GM21576 (cell line): Measurements from ENCODE around the gene SCN8A.
"Not testable (repeated sequence)": the region's sequence is repeated elsewhere in the genome, so short reads cannot be mapped to it uniquely, and the experiment has no call there.

Source experiments
- ATAC-seq: cut with Tn5 transposase; IDR thresholded peaks from one replicate; pipeline ENCODE4 v1.9.1; 2021; ENCODE audit warnings: mild to moderate bottlenecking, moderate library complexity; ENCODE audit not compliant: unreplicated experiment

SCN8A gene

DNA sequence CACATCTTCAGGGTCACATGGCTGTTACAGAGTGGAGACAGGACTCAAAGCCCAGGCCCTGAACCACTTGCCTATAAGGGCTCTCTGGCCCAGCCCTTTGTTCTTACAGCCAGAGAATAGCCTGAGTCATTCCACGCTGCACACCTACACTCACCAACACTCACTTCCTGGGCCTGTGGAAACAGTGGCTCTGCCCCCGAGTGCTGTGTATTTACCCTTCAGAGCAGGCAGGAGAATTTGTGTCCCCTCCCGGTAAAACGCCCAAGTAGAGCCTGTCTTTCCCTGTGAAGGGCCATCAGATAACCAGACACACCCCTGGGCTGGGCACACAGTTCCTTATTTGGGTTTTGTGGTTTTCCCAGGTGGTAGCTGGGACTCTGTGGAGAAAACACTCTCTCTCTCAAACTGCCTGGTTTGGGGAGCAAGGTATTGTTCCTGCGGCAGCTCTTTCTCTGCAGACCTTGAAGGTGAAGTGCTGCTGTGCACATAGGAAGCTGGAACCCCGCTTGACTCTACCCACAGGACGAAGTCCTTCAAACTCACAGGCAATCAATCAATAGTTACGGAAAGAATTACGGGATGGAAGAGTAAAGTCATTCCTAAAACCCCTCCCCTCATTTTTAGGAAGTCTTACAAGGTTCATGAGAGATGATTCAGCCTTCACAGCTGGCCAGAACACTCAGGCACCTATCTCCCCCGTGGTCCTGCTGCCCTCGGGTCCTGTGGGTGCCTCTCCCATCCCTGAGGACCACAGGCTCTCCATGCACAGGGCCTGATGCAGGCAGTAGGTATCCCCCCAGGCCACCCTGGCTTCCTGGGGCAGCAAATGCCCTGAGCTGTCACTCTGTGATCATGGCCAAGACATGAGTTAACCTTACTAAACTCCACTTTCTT, 237.1 kb downstream of the SCN8A start:
- ATAC-seq, result no peak

DNA sequence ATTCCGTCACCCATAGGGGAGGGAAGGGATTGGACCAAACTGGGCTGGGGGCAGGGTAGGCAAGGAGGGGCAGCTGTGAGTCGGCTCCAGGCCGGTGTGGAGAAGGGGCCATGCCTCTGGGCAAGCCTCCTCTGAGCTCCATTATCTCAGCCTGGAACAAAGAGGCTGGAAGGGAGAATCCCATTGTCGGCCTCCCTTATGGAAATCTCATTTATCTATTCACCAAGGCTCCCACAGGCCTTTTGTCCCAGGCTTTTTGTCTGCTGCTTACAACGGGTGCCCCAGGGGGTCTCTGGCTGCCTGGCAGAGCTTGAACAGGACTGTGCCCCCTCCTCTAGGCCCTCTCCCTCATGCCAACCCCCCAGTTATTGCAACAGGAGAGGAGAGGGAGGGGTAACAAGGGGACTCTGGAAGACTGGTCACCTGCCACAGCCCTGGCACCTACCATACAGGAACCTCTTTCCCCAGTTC, 238.0 kb downstream of the SCN8A start:
- no peak for ATAC-seq

GRCh38 chr12:51829641-51830040, 238.6 kb downstream of the SCN8A start:
- no peak for ATAC-seq

DNA sequence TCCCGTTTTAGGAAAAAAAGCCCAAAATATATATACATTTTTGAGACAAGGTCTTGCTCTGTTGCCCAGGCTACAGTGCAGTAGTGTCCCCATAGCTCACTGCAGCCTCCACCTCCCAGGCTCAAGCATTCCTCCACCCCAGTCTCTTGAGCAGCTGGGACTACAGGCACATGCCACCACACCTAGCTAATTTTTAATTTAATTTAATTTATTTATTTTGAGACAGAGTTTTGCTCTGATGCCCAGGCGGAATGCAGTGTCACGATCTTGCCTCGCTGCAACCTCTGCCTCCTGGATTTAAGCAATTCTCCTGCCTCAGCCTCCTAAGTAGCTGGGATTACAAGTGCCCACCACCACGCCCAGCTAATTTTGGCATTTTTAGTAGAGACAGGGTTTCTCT, 240.8 kb downstream of the SCN8A start:
- not testable (repeated sequence) for ATAC-seq

DNA sequence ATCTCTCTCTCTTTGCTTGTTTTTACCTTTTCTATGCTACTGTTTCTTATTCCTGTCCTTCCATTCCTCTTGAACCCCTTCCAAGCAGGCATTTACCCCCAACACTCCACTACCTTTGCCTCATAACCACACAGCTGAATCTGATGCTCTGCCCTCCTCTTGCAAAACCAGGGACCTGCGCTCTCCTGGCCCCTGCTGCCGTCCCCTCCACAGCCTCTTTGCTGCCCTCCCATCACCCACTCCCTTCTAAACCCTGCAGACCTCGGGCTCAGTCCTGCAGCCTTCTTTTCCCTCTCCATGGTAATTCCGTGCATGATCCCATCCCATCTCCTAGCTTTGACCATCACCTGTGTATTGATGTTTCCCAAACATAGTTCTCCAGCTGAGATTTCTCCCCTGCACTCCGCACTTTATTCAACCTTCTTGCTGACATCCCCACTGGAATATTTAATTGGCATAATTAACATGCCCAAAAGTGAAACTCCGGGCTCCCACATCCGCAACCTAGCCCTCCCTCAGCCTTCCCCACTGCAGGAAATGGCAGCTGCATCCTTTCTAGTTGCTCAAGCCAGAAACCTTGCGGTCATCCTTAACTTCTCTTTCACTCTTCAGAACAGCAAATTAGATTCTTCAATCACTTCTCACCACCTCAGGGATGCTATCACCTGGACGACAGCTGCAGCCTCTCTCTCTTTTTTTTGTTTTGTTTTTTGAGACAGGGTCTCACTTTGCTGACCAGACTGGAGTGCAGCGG, 241.5 kb downstream of the SCN8A start:
- no peak for ATAC-seq

- ATAC-seq, result no peak
These were observed 242.6 kb downstream of the SCN8A start for GRCh38 chr12:51833448-51834227.

GRCh38 chr12:51834411-51834810, 243.4 kb downstream of the SCN8A start:
- no peak for ATAC-seq

- ATAC-seq, result no peak
These were observed 245.2 kb downstream of the SCN8A start for GRCh38 chr12:51836041-51836826.

DNA sequence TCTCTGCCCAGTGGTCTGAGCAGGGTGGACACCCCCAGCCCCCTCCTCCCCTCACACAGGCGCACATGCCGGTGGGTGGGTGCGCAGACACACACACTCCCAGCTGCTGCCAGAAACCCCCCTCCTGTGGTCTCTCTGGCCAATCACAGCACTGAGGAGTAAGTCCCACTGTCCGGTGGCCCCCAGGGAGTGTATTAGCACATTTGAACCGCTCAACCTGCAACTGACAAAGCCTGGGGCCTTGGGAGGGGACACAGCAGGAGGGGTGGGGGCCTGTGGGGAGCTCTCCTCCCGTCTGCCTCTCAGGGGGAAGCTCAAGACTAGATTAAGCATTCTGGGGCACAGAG, 245.8 kb downstream of the SCN8A start:
- no peak for ATAC-seq

DNA sequence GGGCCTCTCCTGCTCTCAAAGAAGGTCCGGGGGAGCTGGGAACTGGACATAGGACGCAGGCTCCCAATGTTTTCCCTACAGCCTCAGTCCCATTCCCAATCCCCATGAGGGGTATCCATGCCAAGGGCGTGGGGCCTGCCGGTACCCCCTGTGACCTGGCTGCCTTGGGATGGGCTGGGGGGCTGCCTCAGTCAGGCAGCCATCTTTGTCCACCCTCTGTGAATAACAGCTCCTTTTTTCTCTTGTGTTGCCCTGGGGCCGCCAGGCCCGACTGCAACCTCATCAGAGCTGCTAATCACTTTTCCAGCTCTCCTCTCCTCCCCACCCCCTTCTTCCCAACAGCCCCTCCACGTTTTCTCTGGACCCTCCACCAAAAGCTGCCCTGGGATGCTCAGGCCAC, 246.3 kb downstream of the SCN8A start:
- no peak for ATAC-seq

- no peak for ATAC-seq
These were observed 247.0 kb downstream of the SCN8A start for GRCh38 chr12:51838036-51838435.

GRCh38 chr12:51838762-51839161, 247.7 kb downstream of the SCN8A start:
- ATAC-seq, result no peak

DNA sequence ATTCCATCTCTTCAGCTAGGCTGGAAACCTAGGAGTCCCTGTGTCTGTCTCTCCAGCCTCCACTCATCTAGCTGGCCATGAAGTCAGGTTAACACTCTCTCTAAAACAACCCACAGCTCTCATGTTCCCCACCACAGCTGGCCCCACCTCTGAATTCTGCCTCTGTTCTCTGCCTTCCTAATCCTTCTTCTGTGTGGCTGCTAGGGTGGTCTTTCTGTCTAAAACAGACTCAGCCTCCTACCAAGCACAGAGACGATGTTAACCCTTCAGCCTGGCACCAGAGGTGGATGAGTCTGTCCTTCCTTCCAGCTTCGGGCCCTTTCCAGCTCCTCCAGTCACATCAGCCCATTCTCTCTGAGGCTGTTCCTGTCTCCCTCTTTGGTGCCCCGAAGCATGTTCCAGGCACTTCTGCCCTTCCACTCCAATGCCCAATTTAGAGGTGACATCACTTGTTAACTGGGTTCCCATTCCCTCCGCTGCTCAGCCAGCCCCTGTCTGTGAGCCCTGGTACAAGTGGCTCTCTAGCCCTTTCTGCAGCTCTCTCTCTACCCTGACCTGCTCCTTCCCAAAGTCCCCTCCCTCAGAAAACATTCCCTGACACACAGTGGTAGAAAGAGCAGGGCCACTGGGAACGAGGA, 248.4 kb downstream of the SCN8A start:
- ATAC-seq, result no peak

- ATAC-seq, result no peak
These were observed 249.9 kb downstream of the SCN8A start for GRCh38 chr12:51840966-51841365.

GRCh38 chr12:51841727-51842126, 250.7 kb downstream of the SCN8A start:
- ATAC-seq, result no peak

GRCh38 chr12:51844854-51845253, 253.8 kb downstream of the SCN8A start:
- no peak for ATAC-seq

GRCh38 chr12:51845482-51845881, 254.4 kb downstream of the SCN8A start:
- no peak for ATAC-seq

- no peak for ATAC-seq
These were observed 255.2 kb downstream of the SCN8A start for GRCh38 chr12:51846271-51846691.

- no peak for ATAC-seq
These were observed 256.0 kb downstream of the SCN8A start for GRCh38 chr12:51846911-51847642.
